GM12864 (cell line): Measurements from ENCODE around the gene NAPG.
"Not testable (repeated sequence)": the region's sequence is repeated elsewhere in the genome, so short reads cannot be mapped to it uniquely, and the experiment has no call there.

Source experiments
- DNase-seq: peaks from one replicate; pipeline ENCODE4 v3.0.0-alpha.2; 2011; ENCODE audit warnings: low read depth
- H3K4me3 ChIP-seq: 2 replicates; pipeline ENCODE4 v1.5.1; 2011; ENCODE audit warnings: mild to moderate bottlenecking, low read depth, low read length, control low read depth
- TF ChIP-seq, protein P1 (sequence below): IDR thresholded peaks from 2 replicates; pipeline ENCODE4 v1.5.1; 2011; ENCODE audit warnings: low read depth, mild to moderate bottlenecking, moderate library complexity, low read length, control low read depth, inconsistent platforms; ENCODE audit errors: missing control alignments

NAPG gene

DNA sequence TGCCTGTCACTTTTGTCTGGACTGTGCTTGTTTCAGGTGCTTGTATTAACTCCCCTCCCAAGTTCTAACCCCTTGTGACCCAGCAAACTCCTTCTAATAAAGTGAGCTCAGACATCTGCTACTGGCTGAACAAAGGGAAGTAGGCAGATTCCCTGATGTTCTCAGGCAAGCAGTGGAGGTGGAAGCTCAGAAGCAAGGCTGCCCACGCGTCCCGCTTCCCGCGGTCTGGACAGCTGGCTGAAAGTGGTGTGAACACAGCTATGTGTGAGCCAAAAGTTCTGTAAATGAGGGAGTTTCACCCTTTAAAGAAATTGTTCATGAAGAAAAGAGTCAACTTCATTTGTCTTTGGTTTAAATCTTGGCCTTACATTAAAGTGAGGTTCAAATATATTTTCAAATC is 40.0 kb downstream of the NAPG start:
- DNase-seq = no peak
- TF ChIP-seq, protein P1, sequence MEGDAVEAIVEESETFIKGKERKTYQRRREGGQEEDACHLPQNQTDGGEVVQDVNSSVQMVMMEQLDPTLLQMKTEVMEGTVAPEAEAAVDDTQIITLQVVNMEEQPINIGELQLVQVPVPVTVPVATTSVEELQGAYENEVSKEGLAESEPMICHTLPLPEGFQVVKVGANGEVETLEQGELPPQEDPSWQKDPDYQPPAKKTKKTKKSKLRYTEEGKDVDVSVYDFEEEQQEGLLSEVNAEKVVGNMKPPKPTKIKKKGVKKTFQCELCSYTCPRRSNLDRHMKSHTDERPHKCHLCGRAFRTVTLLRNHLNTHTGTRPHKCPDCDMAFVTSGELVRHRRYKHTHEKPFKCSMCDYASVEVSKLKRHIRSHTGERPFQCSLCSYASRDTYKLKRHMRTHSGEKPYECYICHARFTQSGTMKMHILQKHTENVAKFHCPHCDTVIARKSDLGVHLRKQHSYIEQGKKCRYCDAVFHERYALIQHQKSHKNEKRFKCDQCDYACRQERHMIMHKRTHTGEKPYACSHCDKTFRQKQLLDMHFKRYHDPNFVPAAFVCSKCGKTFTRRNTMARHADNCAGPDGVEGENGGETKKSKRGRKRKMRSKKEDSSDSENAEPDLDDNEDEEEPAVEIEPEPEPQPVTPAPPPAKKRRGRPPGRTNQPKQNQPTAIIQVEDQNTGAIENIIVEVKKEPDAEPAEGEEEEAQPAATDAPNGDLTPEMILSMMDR = no peak
- no peak overlapping the region for H3K4me3 ChIP-seq

GRCh38 chr18:10566390-10566789 is 40.6 kb downstream of the NAPG start:
- no peak for DNase-seq
- no peak overlapping the region for H3K4me3 ChIP-seq
- TF ChIP-seq, protein P1 = no peak

DNA sequence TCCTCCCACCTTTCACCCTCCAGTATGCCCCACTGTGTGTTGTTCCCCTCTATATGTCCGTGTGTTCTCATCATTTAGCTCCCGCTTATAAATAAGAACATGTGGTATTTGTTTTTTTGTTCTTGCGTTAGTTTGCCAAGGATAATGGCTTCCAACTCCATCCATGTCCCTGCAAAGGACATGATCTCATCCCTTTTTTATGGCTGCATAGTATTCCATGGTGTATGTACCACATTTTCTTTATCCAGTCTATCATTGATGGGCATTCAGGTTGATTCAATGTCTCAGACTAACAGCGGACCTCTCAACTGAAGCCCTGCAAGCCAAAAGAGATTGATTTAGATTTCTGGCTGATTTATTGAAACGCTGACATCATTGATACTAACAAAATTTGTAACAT is 44.1 kb downstream of the NAPG start:
- DNase-seq, H3K4me3 ChIP-seq: not testable (repeated sequence)

GRCh38 chr18:10570622-10571021 is 44.8 kb downstream of the NAPG start:
- no peak overlapping the region for H3K4me3 ChIP-seq
- DNase-seq = no peak
- TF ChIP-seq, protein P1 = no peak

GRCh38 chr18:10571537-10571936 is 45.7 kb downstream of the NAPG start:
- H3K4me3 ChIP-seq = no peak overlapping the region
- TF ChIP-seq, protein P1 = no peak
- no peak for DNase-seq

DNA sequence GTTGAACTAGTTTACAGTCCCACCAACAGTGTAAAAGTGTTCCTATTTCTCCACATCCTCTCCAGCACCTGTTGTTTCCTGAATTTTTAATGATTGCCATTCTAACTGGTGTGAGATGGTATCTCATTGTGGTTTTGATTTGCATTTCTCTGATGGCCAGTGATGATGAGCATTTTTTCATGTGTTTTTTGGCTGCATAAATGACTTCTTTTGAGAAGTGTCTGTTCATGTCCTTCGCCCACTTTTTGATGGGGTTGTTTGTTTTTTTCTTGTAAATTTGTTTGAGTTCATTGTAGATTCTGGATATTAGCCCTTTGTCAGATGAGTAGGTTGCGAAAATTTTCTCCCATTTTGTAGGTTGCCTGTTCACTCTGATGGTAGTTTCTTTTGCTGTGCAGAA is 47.4 kb downstream of the NAPG start:
- not testable (repeated sequence) for H3K4me3 ChIP-seq, DNase-seq

- H3K4me3 ChIP-seq, DNase-seq: not testable (repeated sequence)
These were observed 48.6 kb downstream of the NAPG start for GRCh38 chr18:10574412-10574811.

DNA sequence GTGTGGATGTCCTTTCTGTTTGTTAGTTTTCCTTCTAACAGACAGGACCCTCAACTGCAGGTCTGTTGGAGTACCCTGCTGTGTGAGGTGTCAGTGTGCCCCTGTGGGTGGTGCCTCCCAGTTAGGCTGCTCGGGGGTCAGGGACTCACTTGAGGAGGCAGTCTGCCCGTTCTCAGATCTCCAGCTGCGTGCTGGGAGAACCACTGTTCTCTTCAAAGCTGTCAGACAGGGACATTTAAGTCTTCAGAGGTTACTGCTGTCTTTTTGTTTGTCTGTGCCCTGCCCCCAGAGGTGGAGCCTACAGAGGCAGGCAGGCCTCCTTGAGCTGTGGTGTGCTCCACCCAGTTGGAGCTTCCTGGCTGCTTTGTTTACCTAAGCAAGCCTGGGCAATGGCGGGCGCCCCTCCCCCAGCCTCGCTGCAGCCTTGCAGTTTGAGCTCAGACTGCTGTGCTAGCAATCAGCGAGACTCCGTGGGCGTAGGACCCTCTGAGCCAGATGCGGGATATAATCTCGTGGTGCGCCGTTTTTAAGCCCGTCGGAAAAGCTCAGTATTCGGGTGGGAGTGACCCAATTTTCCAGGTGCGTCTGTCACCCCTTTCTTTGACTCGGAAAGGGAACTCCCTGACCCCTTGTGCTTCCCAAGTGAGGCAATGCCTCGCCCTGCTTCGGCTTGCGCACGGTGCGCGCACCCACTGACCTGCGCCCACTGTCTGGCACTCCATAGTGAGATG is 52.2 kb downstream of the NAPG start:
- not testable (repeated sequence) for DNase-seq, H3K4me3 ChIP-seq

GRCh38 chr18:10578573-10578899 is 52.7 kb downstream of the NAPG start:
- DNase-seq, H3K4me3 ChIP-seq: not testable (repeated sequence)
